Fibroblast of skin of abdomen (primary cell): ENCODE results near the gene GRIK4.
A peak's percentile ranks its signal among the peaks of the same experiment; 100 is the strongest.

Experiments used
- DNase-seq: peaks from one replicate; pipeline ENCODE4 v3.0.0-alpha.2; 2013

GRIK4 gene

GRCh38 chr11:120676991-120677390 lies 165.4 kb downstream of the GRIK4 start:
- no peak for DNase-seq

- DNase-seq = no peak
Observed at GRCh38 chr11:120680322-120680721, 168.8 kb downstream of the GRIK4 start.

GRCh38 chr11:120681434-120682331 lies 170.1 kb downstream of the GRIK4 start:
- DNase-seq = no peak

GRCh38 chr11:120682332-120682649 lies 170.7 kb downstream of the GRIK4 start:
- DNase-seq = no peak

- peak; percentile 52 for DNase-seq
Observed at GRCh38 chr11:120682866-120683265, 171.3 kb downstream of the GRIK4 start.

GRCh38 chr11:120686516-120686915 lies 175.0 kb downstream of the GRIK4 start:
- no peak for DNase-seq

- DNase-seq = no peak
Observed at GRCh38 chr11:120688163-120688562, 176.6 kb downstream of the GRIK4 start.

GRCh38 chr11:120689596-120690275 lies 178.2 kb downstream of the GRIK4 start:
- no peak for DNase-seq

GRCh38 chr11:120690406-120690805 lies 178.9 kb downstream of the GRIK4 start:
- DNase-seq = no peak

GRCh38 chr11:120694726-120695125 lies 183.2 kb downstream of the GRIK4 start:
- no peak for DNase-seq

GRCh38 chr11:120695426-120695825 lies 183.9 kb downstream of the GRIK4 start:
- no peak for DNase-seq

GRCh38 chr11:120695939-120696338 lies 184.4 kb downstream of the GRIK4 start:
- DNase-seq = no peak

GRCh38 chr11:120696597-120697218 lies 185.2 kb downstream of the GRIK4 start:
- no peak for DNase-seq

GRCh38 chr11:120698918-120699317 lies 187.4 kb downstream of the GRIK4 start:
- no peak for DNase-seq

- no peak for DNase-seq
Observed at GRCh38 chr11:120702656-120703055, 191.1 kb downstream of the GRIK4 start.

GRCh38 chr11:120703358-120704152 lies 192.0 kb downstream of the GRIK4 start:
- DNase-seq = no peak

GRCh38 chr11:120704256-120704750 lies 192.8 kb downstream of the GRIK4 start:
- DNase-seq = no peak

- DNase-seq = no peak
Observed at GRCh38 chr11:120706257-120706656, 194.7 kb downstream of the GRIK4 start.

GRCh38 chr11:120707098-120707497 lies 195.6 kb downstream of the GRIK4 start:
- DNase-seq = no peak

- DNase-seq = no peak
Observed at GRCh38 chr11:120707663-120708062, 196.1 kb downstream of the GRIK4 start.

- DNase-seq = no peak
Observed at GRCh38 chr11:120708511-120709183, 197.1 kb downstream of the GRIK4 start.

- no peak for DNase-seq
Observed at GRCh38 chr11:120709808-120710207, 198.3 kb downstream of the GRIK4 start.
